Suprapubic skin (tissue), 4 donors: ENCODE measurements around the gene NR3C1. TPM values are rescaled to one million over a fixed set of nuclear protein-coding genes. Genes with fewer than 3 reads are reported as not detected.
"Not testable (repeated sequence)": the region's sequence is repeated elsewhere in the genome, so short reads cannot be mapped to it uniquely, and the experiment has no call there.

Experiments used
- DNase-seq, 2 donors: peaks; one replicate each; pipeline ENCODE4 v3.0.0-alpha.2; 2019; ENCODE audit warnings: low spot score in 2 of 2
- H3K27ac ChIP-seq: fragments of 200-600 bp; sonication (generic); one replicate; pipeline ENCODE4 v1.5.1; 2019
- H3K27me3 ChIP-seq: fragments of 200-600 bp; sonication (generic); one replicate; pipeline ENCODE4 v1.5.1; 2019
- H3K36me3 ChIP-seq: fragments of 200-600 bp; sonication (generic); one replicate; pipeline ENCODE4 v1.5.1; 2019
- H3K4me1 ChIP-seq: fragments of 200-600 bp; sonication (generic); one replicate; pipeline ENCODE4 v1.5.1; 2019
- H3K4me3 ChIP-seq: fragments of 200-600 bp; sonication (generic); one replicate; pipeline ENCODE4 v1.5.1; 2019; ENCODE audit warnings: mild to moderate bottlenecking
- H3K9me3 ChIP-seq: fragments of 200-600 bp; sonication (generic); one replicate; pipeline ENCODE4 v1.5.1; 2019
- EP300 ChIP-seq: sonication (generic); formaldehyde crosslinking; IDR thresholded peaks from one replicate; pipeline ENCODE4 v1.6.1; 2017; ENCODE audit warnings: antibody characterized with exemption
- POLR2A ChIP-seq, 2 donors: fragments of 450-650 bp; IDR thresholded peaks; one replicate each; pipeline ENCODE4 v1.6.1; 2017; ENCODE audit warnings: antibody characterized with exemption in 2 of 2, mild to moderate bottlenecking in 2 of 2, moderate library complexity in 2 of 2
- POLR2AphosphoS5 ChIP-seq, 3 donors: sonication (generic); formaldehyde crosslinking; IDR thresholded peaks; one replicate each; pipeline ENCODE4 v1.6.1; 2017; ENCODE audit warnings: antibody characterized with exemption in 3 of 3
- WGBS: methylation state at CpG from one replicate; pipeline ENCODE4 v1.1.5; 2018; 5-methylcytosine and 5-hydroxymethylcytosine counted together
- total RNA-seq, 4 donors: library from RNA; depleted of rRNA; stranded (reverse); fragments of >200 nt; gene quantifications; one replicate each; pipeline ENCODE4 v1.1.0, GENCODE V29; 2016
- TF ChIP-seq, protein P1 (sequence below), 2 donors: fragments of 200-600 bp in 1 of 2; fragments of 450-650 bp in 1 of 2; sonication (generic) in 1 of 2; IDR thresholded peaks; one replicate each; pipeline ENCODE4 v1.5.1; 2016 to 2019; ENCODE audit warnings: antibody characterized with exemption in 2 of 2, mild to moderate bottlenecking in 1 of 2, moderate library complexity in 1 of 2

Gene NR3C1
- total RNA-seq, 4 donors from 2014 or later: 50.4 to 68.8 (median 56.5) TPM

DNA sequence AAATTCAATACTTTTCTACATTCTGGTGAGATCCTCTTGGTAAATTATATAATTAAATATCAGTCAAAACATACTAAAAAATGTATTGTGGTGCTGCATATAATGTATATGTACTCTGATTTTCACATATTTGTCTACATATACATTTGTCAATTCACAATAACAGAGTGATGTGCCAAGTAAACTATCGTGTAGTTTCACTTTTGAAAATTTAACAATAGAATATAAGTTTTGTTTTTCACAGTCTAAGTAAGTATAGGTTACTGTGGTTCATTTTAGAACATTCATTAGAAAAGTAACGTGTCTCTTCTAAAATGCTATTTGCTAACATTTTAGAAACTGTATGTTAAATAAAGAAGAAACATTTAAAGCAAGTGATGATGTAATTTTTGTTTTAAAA, 73.6 kb downstream of the NR3C1 start:
- Histone ChIP-seq H3K4me1 (peaks cover 14% of the 10 kb centered on the region), H3K9me3 (no peaks in the 10 kb centered on the region), H3K36me3 (no peaks in the 10 kb centered on the region), H3K4me3 (no peak overlapping the region), H3K27me3 (no peaks in the 10 kb centered on the region), H3K27ac (no peak overlapping the region)
- DNase-seq: no peak
- TF ChIP-seq POLR2A (IDR thresholded peaks at IDR 0.05) (no peak), POLR2AphosphoS5 (IDR thresholded peaks at IDR 0.05) (no peak), EP300 (no peak)
- TF ChIP-seq, protein P1, sequence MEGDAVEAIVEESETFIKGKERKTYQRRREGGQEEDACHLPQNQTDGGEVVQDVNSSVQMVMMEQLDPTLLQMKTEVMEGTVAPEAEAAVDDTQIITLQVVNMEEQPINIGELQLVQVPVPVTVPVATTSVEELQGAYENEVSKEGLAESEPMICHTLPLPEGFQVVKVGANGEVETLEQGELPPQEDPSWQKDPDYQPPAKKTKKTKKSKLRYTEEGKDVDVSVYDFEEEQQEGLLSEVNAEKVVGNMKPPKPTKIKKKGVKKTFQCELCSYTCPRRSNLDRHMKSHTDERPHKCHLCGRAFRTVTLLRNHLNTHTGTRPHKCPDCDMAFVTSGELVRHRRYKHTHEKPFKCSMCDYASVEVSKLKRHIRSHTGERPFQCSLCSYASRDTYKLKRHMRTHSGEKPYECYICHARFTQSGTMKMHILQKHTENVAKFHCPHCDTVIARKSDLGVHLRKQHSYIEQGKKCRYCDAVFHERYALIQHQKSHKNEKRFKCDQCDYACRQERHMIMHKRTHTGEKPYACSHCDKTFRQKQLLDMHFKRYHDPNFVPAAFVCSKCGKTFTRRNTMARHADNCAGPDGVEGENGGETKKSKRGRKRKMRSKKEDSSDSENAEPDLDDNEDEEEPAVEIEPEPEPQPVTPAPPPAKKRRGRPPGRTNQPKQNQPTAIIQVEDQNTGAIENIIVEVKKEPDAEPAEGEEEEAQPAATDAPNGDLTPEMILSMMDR (IDR thresholded peaks at IDR 0.05): no peak
- 70% methylated on average over 2 of the region's 2 CpGs for WGBS

DNA sequence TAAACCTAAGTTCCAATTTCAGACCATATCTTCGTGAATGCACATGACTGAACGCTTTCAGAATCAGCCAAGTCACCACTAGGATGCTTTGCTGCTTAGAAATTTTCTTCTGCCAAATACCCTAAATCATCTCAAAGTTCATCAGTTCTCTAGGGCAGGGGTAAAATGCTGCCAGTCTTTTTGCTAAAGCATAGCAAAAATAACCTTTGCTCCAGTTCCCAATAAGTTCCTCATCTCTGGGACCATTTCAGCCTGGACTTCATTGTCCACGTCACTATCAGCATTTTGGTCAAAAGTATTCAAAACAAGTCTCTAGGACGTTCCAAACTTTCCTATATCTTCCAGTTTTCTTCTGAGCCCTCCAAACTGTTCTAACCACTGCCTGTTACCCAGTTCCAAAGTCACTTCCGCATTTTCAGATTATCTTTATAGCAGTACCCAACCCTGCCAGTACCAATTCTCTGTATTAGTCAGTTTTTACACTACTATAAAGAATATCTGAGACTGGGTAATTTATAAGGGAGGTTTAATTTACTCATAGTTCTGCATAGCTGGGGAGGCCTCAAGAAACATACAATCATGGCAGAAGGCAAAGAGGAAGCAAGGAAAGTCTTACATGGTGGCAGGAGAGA, 74.8 kb downstream of the NR3C1 start:
- Histone ChIP-seq H3K9me3 (no peaks in the 10 kb centered on the region), H3K27me3 (no peaks in the 10 kb centered on the region), H3K4me3 (no peak overlapping the region), H3K4me1 (peaks cover 20% of the 10 kb centered on the region), H3K36me3 (no peaks in the 10 kb centered on the region), H3K27ac (no peak overlapping the region)
- DNase-seq: no peak
- WGBS: 93% methylated on average over 5 of the region's 5 CpGs
- TF ChIP-seq EP300: no peak
- no peak for TF ChIP-seq POLR2AphosphoS5 (IDR thresholded peaks at IDR 0.05)
- no peak for TF ChIP-seq POLR2A (IDR thresholded peaks at IDR 0.05)
- TF ChIP-seq, protein P1 (IDR thresholded peaks at IDR 0.05): no peak

DNA sequence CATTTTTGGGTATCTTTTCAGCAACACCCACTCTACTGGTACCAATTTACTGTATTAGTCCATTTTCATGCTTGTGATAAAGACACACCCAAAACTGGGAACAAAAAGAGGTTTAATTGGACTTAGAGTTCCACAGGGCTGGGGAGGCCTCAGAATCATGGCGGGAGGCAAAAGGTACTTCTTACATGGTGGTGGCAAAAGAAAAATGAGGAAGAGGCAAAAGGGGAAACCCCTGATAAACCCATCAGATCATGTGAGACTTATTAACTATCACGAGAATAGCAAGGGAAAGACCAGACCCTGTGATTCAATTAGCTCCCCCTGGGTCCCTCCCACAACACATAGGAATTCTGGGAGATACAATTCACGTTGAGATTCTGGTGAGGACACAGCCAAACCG, 78.4 kb downstream of the NR3C1 start:
- peaks cover 26% of the 10 kb centered on the region for H3K4me1 ChIP-seq
- H3K27ac ChIP-seq: not testable (repeated sequence)
- WGBS: 91% methylated on average over 4 of the region's 4 CpGs

DNA sequence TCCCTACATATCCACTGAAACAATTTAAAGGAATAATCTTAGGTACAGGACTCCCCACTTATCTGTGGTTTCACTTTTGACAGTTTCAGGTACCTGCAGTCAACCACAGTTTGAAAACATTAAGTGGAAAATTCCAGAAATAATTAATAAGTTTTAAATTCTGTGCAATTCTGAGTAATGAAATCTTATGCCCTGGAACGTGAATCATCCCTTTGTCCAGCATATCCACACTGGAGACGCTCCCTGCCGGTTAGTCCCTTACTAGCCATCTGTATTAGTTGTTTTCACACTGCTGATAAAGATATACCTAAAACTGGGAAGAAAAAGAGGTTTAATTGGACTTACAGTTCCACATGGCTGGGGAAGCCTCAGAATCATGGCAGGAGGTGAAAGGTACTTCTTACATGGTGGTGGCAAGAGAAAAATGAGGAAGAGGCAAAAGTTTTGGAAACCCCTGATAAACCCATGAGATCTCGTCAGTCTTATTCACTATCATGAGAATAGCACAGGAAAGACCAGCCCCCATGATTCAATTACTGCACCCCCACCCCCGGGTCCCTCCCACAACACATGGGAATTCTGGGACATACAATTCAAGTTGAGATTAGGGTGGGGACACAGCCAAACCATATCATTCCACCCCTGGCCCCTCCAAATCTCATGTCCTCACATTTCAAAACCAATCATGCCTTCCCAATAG, 80.4 kb downstream of the NR3C1 start:
- 86% methylated on average over 5 of the region's 5 CpGs for WGBS

More for the DNA sequence above, 78.4 kb downstream of the NR3C1 start:
- not testable (repeated sequence) for H3K4me3 ChIP-seq, H3K9me3 ChIP-seq, H3K36me3 ChIP-seq, H3K27me3 ChIP-seq, DNase-seq

DNA sequence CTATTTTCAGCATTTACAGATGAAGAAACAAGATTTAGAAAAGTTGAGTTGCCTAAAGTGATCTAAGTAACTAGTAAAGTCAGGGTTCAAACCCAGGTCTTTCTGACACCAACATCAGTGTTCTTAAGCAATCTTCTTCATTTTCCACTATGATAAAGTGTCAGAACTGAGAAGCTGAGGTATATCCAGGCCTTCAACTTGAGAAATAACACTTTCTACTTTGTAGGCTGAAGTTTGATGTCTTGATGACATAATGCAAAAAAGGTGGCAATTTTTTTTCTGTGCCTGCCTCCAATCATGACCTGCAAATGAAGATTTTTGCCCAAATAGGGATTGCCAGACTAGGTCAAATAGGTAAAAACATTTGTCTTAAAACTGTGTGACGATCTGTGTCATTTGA, 81.3 kb downstream of the NR3C1 start:
- Histone ChIP-seq H3K9me3 (no peaks in the 10 kb centered on the region), H3K4me1 (peaks cover 26% of the 10 kb centered on the region), H3K27ac (no peak overlapping the region), H3K36me3 (no peaks in the 10 kb centered on the region), H3K4me3 (no peak overlapping the region), H3K27me3 (no peaks in the 10 kb centered on the region)
- 94% methylated on average over 1 of the region's 1 CpG for WGBS
- no peak for DNase-seq
- no peak for TF ChIP-seq POLR2A (IDR thresholded peaks at IDR 0.05)
- TF ChIP-seq, protein P1 (IDR thresholded peaks at IDR 0.05): no peak

More for the DNA sequence above, 80.4 kb downstream of the NR3C1 start:
- not testable (repeated sequence) for H3K27ac ChIP-seq, H3K36me3 ChIP-seq, DNase-seq, H3K27me3 ChIP-seq, H3K4me3 ChIP-seq, H3K9me3 ChIP-seq
- H3K4me1 ChIP-seq: peaks cover 18% of the 10 kb centered on the region

DNA sequence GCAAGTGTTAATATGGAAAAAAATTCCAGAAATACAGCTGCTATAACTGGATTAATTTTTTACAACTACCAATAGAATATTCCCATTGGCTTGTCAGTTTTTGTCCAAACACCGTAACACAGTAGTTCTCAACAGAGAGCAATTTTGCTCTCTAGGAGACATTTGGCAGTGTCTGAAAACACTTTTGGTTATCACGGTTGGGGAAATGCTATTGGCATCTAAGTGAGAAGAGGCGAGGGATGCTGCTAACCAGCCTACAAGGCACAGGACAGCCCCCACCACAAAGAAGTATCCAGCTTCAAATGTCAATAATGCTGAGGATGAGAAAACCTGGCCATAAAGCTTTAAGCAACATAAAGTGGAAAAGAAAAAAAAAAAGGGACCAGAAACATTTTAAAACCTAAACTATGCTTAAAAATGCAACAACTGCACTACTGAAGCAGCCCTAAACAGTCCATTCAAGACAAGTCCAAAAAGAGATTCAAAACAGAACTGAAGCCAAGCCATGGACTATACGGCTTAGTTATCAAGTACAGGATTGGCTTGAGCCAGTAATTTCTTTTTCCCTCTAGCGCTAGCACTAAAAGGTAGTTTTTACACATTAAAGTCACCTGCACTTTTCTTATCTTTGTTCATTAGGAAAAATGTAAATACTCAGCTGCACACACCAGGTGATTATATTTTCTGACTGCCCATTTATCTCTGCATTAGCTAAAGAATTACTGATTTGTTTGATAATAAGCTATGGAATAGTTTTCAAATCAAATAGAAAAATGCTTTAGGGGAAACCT, 83.9 kb downstream of the NR3C1 start:
- no peak for TF ChIP-seq EP300
- TF ChIP-seq POLR2AphosphoS5 (IDR thresholded peaks at IDR 0.05): no peak
- no peak for TF ChIP-seq POLR2A (IDR thresholded peaks at IDR 0.05)
- TF ChIP-seq, protein P1 (IDR thresholded peaks at IDR 0.05): no peak
- no peak for DNase-seq
- Histone ChIP-seq H3K27me3 (no peaks in the 10 kb centered on the region), H3K4me3 (no peak overlapping the region), H3K27ac (no peak overlapping the region), H3K9me3 (no peaks in the 10 kb centered on the region), H3K36me3 (no peaks in the 10 kb centered on the region), H3K4me1 (peaks cover 43% of the 10 kb centered on the region)
- WGBS: 67% methylated on average over 5 of the region's 5 CpGs
